22Rv1 (cell line): ENCODE data around the gene ALG8.

ENCODE experiments used
- CTCF ChIP-seq: fragments of 450-650 bp; IDR thresholded peaks from 2 replicates; pipeline ENCODE4 v1.5.1; 2017; ENCODE audit warnings: mild to moderate bottlenecking
- ZFX ChIP-seq: fragments of 450-650 bp; IDR thresholded peaks from 2 replicates; pipeline ENCODE4 v1.6.1; 2017; ENCODE audit warnings: antibody characterized with exemption, borderline replicate concordance

GRCh38 chr11:78112582-78113275 is 26.7 kb downstream of the ALG8 start:
- TF ChIP-seq CTCF (no peak), ZFX (no peak)
